Measurements from ENCODE around the gene CLDN5.

CLDN5 gene

DNA sequence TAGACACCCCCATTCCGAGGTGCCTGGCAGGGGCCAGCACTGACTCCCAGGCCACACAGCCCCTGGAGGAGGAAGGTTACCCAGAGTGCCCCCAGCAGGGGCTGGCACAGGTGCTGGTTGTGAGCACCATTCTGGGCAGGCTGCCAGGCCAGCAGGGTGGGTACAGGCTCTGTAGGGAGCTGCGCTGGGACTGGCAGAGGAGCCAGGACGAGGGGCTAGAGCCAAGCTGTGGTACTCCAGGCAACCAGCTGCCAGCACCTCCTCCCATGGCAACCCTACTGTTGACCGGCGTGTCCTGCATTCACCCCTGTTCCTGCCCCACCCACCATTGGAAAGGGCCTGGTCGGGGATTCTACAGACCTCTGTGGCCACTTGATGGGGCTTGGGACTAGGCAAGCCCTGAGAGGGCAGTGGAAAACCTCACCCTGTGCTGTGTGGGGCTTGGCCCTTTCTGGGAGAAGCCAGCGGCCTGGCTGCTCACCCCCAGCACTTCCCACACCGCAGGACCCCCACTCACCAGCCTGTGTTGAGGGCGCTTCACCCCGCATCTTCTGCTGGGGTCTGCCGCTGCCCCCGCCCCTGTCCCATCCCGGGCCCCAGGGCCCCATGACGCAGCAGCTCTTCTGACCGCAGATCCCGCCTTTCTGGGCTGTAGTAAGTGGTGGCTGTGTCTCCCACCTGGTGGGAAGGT, 1.9 kb downstream of the CLDN5 start:
- no peak for DNase-seq (ENCODE audit: low read depth in 2 of 2)

DNA sequence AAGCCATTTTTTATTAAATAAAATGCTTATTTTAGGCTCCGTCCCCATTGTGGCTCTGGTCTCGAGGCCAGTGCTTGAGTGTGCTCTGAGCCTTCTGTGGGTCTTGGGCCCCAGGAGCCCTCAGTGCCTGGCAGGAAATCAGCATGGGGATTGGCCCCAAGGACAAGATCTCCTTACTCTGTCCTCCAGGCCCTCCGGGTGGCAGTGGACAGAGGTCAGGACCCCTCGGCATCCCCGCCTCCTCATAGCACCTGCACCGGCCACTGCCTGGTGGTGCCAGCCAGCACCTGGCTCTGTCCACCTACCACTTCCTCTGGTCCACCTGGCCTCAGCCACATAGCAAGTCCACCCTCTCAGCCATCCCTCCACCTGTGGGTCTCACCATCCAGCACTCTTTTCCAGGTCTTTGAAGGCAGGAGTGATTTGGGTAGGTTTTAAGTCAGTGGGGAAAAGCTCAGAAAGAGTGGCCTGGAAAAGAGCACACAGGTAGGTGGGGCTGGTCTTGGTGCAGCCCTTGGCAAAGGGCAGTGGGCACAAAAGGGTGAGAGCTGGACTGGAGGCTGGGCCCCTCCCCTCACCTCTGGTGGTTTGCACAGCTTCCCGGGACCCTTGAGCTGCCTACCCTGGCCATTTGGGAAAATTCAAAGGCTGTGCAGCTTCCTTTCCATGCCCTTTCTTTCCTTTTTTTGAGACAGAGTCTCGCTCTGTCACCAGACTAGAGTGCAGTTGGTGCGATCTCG, 3.5 kb downstream of the CLDN5 start:
- DNase-seq (ENCODE audit: low read depth in 2 of 2), result no peak

DNA sequence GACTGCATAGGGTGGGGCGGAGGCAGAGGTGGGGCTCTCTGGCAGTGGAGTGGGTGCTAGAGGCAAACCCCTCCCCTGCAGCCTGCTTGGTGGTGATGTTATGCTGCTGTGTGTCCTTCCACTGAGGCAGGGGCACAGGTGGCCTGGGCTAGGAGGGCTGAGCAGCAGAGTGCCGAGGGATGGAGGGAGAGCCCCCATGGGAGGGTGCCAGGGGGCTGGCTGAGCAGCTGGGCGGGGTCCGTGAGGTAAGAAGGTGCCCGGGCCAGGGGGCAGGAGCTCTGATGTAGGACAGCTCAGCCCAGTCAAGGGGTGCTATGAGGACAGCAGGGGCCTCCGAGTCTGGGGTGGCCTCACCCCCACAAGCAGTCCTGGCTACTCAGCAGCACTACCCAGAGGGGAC, 4.2 kb downstream of the CLDN5 start:
- DNase-seq (ENCODE audit: low read depth in 2 of 2), result no peak

DNA sequence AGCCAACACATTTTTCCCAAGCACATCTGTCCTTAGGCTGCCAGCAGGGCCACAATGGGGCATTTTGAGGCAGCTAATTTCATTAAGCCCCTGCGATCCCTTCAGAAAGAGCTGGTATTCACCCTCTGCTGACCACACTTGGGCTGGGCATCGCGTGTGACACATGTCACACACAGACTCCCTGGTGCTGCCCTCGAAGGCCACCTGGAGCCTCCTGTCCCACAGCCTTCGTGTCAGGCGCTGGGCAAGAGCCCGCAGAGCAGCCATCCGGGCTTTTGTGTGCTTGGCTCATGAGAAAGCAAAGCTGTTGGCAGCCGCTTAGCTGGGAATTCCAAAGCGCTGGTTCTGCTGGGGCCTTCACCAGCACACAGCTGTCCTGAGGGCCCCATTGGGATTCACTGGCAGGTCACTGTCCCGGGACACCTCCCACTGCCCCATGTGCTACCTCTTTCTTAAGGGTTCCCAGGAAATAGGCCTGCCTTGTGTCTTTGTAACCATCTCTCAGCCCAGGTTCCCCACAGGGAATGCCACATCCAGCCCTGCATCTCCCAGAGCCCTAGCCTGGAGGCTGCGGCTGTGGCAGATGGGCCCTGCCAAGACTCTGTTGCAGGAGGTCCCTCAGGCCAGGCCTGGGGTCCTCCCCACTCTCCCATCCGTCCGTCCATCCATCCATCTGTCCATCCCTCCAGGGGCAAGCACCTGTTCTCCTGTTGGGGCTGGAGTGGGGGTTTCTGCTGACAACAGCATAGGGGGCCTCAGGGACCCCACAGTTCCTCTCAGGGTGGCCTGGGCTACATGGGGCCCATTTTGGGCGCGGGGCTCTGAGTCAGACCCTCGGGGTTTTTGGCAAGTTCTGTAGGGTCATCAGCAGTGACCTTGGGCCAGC, 4.9 kb downstream of the CLDN5 start:
- no peak for DNase-seq (ENCODE audit: low read depth in 2 of 2)

DNA sequence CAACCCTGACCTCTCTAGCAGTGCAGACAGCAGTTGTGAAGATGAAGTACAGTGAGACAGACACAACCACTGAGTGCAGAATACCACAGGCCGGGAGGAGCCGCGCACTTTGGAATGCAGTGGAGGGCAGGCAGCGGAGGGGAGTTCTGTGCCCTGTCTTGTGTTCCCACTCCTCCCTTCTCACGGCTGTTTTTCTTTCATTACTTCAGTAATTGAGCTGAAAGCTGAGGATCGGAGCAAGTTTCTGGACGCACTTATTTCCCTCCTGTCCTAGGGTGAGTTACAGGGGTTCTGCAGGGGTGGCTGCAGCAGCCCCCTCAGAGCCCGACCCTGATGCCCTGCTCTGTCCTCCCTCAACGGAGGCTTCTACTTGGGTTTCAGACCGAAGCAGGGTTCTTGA, 5.6 kb downstream of the CLDN5 start:
- DNase-seq (ENCODE audit: low read depth in 2 of 2), result no peak

DNA sequence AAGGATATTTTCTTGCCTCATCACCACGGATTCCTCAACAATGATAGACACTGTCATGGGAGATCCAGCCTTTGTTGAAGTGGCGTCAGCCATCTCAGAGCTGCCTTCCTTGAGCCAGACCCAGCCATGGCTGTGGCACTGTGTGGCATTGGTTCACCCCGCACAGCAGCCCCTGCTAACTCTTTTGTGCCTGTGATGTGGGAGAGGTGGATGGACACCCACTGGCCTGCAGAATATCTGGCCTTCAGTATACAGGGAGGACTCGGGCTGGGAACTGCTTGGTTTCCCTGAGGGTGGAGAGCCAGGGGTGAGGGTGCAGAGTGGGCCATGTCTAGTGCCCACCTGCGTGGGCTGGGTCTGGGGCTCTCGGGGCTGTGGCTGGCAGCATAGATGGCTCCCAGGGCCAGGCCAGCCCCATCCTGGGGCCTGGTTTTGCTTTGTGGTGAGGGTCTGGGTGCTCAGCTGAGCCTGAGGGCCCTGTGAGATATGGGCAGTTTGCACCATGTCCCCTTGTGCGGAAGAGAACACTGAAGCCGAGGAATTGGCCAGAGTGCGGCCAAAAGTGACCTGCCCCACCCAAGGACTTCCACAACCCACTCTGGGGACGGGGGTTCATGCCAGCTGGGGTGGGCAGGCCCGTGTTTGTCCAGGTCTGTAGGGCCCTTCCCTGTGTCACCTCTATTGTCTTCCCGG, 6.1 kb downstream of the CLDN5 start:
- no peak for DNase-seq (ENCODE audit: low read depth in 2 of 2)

DNA sequence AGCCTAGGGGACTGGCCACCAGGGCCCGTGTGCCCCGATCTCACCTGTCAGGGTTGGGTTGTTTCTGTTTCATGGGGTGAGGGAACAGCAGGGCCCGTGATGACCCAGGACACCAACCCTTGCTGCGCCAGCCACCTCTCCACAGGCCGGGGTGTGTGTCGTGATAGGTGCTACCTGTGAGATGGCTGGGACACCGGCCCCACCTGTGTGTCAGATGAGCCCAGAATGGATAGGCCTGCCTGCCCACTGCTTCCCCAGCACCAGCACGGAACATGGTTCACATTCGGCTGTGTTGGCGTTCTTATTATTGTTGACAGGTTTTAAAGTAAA, 7.1 kb downstream of the CLDN5 start:
- DNase-seq (ENCODE audit: low read depth in 2 of 2), result no peak

DNA sequence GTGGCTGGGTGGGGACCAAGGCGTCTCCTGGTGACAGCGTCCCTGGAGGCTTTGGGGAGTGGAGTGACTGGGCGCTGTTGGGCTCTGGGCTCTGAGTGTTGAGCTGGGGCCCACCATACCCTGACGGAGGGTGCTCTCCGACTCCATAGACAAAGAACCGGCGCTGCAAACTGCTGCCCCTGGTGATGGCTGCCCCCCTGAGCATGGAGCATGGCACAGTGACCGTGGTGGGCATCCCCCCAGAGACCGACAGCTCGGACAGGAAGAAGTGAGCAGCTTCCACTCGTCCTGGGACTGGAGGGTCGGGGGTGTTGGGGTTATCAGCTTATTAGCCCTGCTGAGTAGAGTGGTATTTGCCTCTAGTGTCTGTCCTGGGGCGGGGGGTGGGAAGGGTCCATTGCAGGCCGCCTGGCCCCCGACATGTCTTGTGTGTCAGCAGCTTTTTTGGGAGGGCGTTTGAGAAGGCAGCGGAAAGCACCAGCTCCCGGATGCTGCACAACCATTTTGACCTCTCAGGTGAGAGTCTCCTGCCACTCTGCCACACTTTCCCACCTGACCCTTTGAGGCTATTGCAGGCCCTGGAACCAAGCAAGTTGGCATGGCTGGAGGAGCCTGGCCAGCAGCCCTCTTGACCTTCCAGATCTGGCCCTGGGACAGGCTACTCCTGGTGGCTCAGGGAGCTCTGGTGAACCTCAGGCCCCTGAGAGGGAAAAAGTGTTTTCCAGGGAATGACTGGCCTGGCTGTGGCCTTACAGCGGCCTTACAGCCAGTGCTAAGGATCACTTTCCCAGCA, 7.6 kb downstream of the CLDN5 start:
- no peak for DNase-seq (ENCODE audit: low read depth in 2 of 2)

DNA sequence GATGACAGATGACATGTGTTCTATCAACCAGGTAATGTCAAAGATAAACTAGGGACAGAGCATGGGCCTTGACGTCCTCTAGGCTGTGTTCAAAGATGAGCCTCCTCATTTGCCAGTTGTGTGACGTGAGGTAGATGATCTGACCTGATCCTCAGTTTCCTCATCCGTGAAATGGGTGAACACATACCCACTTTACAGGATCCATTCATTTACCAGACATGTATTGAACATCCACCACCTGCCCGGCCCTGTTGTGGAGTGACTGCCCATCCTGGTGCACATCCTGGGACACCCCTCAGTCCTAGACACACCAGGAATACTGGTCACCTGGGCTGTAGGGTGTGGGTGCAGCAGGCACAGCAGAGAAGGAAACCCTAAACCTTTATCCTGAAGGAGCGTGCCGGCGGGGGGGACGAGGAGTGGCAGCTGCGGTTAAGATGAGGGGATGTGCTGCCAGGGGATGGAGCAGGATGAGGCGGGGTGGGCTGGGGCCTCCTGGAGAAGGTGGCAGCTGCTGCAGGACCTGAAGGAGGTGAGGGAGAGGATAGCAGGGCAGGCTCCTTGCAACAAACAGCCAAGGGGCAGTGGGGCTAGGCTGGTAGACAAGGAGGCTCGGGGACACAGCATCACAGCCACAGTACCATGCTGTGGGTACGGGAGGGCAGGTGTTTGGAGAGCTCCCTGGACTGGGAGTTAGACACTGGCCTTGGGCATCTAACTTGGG, 8.4 kb downstream of the CLDN5 start:
- no peak for DNase-seq (ENCODE audit: low read depth in 2 of 2)

DNA sequence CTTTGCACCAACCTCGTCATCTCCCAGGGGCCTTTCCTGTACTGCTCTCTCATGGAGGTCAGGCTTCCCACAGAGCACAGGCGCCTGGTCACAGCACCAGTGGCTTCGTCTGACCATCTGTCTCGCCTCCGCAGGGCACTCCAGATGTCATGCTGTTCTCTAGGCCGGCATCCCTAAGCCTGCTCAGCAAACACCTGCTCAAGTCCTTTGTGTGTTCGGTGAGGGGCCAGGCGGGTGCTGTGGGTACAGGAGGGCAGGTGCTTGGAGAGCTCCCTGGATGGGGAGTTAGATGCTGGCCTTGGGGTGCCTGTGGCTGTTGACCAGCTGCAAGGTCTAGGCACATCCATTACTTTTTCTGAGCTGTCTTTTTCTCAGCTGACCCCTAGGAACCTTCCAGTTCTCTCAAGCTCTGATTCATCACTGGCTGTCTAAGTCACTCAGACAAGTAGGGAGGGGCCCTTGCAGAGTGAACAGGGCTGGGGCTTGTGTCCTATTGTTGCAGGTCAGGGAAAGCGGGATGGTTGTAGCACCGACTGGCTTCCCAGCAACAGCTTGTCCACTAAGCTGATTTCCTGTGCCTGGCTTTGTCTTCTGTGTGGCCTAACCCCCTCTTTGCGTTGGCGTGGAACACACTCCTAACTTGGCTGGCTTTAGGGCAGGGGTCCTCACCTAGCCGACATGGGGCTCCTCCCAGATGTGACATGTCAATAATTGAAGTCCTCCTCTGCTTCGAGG, 9.2 kb downstream of the CLDN5 start:
- no peak for DNase-seq (ENCODE audit: low read depth in 2 of 2)

DNA sequence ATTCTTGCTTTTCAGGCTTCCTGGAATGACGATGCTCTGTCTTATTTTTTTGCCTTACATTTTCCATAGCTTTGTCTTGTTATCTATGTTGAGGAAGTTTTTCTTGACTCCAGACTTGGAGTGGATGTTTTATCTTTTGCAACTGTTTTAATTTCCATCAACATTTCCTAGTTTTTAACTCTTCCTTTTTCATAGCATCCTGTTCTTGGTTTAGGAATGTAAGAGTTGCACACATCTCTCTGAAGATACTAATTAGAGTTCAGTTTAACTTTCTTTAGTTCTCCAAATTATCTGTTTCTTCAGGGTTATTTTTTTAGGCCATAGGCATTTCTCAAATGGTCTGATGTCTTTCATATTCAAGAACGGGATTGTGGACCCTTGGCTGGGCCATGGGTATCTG, 10.4 kb downstream of the CLDN5 start:
- DNase-seq (ENCODE audit: low read depth in 2 of 2), result no peak

DNA sequence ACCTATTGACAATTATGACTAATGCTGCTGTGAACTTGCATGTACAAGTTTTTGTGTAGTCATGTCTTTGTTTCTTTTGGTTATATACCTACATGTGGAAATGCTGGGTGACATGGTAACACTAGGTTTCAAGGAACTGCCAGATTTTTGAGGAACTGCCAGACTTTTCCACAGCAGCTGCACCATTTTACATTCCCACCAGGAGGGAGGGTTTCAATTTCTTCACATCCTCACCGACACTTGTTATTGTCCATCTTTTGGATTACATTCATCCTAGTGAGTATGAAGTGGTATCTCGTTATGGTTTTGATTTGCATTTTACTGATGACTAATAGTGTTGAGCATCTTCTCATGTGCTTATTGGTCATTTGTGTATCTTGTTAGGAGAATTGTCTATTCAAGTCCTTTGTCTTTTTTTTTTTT, 13.3 kb downstream of the CLDN5 start:
- DNase-seq (ENCODE audit: low read depth in 2 of 2), result no peak

DNA sequence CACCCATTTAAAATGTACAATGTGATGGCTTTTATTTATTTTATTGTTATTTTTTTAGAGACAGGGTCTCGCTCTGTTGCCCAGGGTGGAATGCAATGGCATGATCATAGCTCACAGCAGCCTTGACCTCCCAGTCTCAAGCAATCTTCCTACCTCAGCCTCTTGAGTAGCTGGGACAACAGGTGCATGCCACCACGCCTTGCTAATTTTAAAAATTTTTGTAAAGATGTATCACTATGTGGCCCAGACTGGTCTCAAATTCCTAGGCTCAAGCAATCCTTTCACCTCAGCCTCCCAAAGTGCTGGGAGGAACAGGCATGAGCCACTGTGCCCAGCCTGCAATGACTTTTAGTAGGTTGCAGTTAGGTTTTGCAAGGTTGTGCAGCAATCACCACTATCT, 14.3 kb downstream of the CLDN5 start:
- DNase-seq (ENCODE audit: low read depth in 2 of 2), result no peak

DNA sequence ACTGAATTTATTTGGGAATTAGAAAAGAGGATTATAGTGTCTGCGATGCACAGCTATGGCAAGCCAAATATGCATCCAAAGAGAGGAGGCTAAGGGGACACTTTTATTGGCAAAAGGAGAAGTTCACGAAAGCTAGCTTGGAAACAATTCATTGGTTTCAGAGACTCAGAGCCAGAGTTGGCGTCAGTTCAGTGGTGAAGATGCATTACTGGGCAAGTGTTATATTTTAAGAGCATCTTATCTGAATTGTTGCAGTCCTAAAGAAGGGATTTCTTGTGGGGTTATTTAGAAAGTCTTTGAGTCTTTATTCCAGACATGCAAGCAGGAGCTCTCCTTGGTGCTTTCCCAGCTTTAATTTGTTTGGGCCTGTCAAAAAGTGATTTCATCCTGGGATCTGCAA, 15.0 kb downstream of the CLDN5 start:
- DNase-seq (ENCODE audit: low read depth in 2 of 2), result no peak

DNA sequence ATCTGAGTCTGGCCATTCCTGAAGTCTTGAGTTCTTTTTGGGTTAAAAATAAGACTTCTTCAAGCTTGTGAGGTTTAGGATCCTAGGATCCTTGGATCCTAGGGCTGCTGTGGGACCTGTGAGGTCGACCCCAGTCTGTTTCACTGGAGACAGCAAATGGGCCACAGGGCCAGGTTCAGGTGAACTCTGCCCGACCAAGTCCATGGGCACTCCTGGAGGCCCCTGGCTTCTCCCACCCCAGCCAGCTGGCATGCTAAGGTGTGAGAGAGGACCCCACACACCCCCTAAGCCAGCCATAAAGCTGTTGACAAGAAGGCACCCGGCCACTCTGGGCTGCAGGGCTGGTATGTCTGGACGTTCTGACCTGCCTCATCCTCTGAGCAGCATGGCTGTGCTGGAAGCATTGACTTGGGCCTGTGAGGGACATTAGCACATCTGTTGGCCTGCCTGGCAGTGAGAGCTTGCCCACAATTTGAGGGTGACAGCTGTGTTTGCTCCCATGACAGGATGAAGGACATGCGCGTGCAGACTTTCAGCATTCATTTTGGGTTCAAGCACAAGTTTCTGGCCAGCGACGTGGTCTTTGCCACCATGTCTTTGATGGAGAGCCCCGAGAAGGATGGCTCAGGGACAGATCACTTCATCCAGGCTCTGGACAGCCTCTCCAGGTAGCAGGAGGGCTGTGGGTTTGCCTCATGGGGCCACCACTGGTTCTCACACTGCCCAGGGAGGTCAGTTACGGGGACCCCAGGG, 16.0 kb downstream of the CLDN5 start:
- no peak for DNase-seq (ENCODE audit: low read depth in 2 of 2)

DNA sequence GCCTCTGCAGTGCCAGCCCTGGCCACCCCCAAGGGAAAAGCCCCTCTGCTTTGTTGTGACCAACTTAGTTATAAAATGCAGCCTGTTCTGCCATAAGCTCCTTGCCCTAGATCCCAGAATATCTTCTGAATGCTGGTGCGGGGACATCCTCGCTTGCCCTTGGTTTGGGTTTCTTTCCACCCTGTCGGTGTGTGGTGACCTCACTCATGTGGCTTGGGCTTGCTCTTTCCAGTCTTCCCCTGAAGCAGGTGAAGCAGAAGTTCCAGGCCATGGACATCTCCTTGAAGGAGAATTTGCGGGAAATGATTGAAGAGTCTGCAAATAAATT, 16.7 kb downstream of the CLDN5 start:
- DNase-seq (ENCODE audit: low read depth in 2 of 2), result no peak

DNA sequence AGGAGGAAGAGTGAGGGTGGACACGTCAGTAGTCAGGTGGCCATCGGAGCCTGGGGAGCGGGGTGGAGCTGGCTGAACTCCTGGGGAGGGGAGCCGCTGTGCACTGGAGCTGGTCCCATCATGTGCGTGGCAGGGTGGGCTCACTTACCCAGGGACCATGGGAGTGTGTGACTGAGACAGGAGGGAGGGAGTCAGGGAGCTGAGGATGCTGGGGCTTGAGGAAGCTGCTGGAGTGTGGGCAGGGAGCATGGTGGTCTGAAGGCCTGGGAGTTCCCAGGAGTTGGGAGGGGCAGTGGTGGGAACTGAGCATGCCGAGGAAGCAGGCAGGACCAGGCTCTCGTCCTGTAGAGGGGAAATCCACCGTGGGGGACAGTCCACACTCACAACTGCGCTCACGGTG, 18.0 kb downstream of the CLDN5 start:
- DNase-seq (ENCODE audit: low read depth in 2 of 2), result no peak

DNA sequence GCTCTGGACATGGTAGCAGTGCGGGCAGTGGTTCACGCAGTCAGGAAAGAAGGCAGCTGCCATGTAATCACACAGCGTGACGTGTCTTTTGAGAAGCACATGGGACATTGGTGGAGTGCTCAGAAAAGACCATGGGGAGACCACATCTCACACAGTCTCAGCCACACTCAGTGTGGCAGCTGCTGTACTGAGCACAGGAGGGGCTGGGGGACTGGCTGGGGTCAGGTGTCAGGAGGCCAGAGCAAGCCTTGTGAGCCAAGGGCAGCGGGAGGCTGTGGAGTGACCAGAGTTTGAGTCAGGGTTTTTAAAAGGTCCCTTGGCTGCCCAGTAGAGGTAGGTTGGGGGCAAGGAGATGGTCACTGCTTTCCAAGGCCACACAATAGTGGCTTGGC, 18.5 kb downstream of the CLDN5 start:
- no peak for DNase-seq (ENCODE audit: low read depth in 2 of 2)
